BE2C (cell line): ENCODE data around the gene CLOCK.

Source experiments
- DNase-seq: peaks from one replicate; pipeline ENCODE4 v3.0.0-alpha.2; 2020
- H3K27me3 ChIP-seq: fragments of 250-450 bp; sonication (Bioruptor Pico); 2 replicates; pipeline ENCODE4 v1.5.1; 2020; ENCODE audit warnings: mild to moderate bottlenecking
- H3K36me3 ChIP-seq: fragments of 250-450 bp; sonication (Bioruptor Pico); 2 replicates; pipeline ENCODE4 v1.5.1; 2020; ENCODE audit warnings: mild to moderate bottlenecking
- H3K4me1 ChIP-seq: fragments of 250-450 bp; sonication (Bioruptor Pico); 2 replicates; pipeline ENCODE4 v1.5.1; 2020
- H3K4me3 ChIP-seq: 2 replicates; pipeline ENCODE4 v1.5.1; 2011; ENCODE audit warnings: low read depth, low read length
- H3K9me3 ChIP-seq: fragments of 250-450 bp; sonication (Bioruptor Pico); 2 replicates; pipeline ENCODE4 v1.5.1; 2020
- TF ChIP-seq, protein P1 (sequence below): IDR thresholded peaks from 2 replicates; pipeline ENCODE4 v1.5.1; 2012; ENCODE audit warnings: mild to moderate bottlenecking, low read depth, low read length

The CLOCK gene

DNA sequence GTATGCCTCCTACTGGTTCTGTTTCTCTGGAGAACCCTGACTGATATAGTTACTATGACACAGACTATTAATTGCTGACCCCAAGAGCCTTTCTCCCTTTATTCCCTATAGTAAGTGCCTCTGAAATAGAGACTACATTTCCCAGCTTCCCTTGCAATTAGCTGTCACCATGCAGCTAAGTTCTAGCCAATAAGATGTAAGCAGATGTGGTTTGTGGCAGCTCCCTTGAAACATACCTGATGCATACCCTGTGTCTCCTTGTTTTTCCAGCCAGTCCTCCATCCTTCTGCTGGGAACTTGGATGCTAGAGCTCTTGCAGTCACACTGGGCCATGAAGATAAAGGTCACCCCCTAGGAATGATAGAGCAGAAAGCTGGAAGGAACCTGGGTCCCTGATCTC is 160.6 kb downstream of the CLOCK start:
- H3K27me3 ChIP-seq, result no peaks in the 10 kb centered on the region
- TF ChIP-seq, protein P1, sequence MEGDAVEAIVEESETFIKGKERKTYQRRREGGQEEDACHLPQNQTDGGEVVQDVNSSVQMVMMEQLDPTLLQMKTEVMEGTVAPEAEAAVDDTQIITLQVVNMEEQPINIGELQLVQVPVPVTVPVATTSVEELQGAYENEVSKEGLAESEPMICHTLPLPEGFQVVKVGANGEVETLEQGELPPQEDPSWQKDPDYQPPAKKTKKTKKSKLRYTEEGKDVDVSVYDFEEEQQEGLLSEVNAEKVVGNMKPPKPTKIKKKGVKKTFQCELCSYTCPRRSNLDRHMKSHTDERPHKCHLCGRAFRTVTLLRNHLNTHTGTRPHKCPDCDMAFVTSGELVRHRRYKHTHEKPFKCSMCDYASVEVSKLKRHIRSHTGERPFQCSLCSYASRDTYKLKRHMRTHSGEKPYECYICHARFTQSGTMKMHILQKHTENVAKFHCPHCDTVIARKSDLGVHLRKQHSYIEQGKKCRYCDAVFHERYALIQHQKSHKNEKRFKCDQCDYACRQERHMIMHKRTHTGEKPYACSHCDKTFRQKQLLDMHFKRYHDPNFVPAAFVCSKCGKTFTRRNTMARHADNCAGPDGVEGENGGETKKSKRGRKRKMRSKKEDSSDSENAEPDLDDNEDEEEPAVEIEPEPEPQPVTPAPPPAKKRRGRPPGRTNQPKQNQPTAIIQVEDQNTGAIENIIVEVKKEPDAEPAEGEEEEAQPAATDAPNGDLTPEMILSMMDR, result no peak
- H3K36me3 ChIP-seq, result no peaks in the 10 kb centered on the region
- H3K9me3 ChIP-seq, result no peaks in the 10 kb centered on the region
- H3K4me1 ChIP-seq, result peaks cover 4% of the 10 kb centered on the region
- no peak overlapping the region for H3K4me3 ChIP-seq
- no peak for DNase-seq

GRCh38 chr4:55385201-55385649 is 161.5 kb downstream of the CLOCK start:
- Histone ChIP-seq H3K36me3 (no peaks in the 10 kb centered on the region), H3K27me3 (no peaks in the 10 kb centered on the region), H3K9me3 (no peaks in the 10 kb centered on the region), H3K4me3 (no peak overlapping the region), H3K4me1 (peaks cover 4% of the 10 kb centered on the region)
- TF ChIP-seq, protein P1, result no peak
- DNase-seq, result no peak

DNA sequence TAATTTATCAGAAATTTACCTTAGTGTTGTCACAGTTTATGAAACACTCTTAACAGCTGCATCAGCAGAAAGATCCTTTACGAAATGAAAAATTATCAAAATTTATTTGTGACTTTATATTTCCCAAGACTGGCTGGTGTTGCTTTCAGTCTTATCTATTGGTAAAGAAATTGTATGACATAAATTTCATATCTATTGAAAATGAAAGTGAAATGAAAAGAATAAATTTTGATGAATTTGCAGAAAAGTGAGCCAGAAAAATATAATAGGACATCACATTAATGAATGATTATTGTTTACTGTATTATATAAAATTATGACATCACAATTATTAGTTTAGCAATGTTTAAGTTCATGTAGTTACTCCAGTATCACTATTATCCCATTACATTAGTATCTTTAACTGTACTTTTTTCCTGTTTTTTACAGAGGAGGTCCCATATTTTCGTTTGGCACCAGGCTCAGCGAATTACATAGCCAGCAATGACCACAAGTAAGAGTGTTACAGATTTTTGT is 164.2 kb downstream of the CLOCK start:
- no peaks in the 10 kb centered on the region for H3K9me3 ChIP-seq
- H3K27me3 ChIP-seq, result no peaks in the 10 kb centered on the region
- TF ChIP-seq, protein P1, result no peak
- peaks cover 4% of the 10 kb centered on the region for H3K4me1 ChIP-seq
- no peaks in the 10 kb centered on the region for H3K36me3 ChIP-seq
- H3K4me3 ChIP-seq, result no peak overlapping the region
- no peak for DNase-seq

- no peak for DNase-seq
- no peaks in the 10 kb centered on the region for H3K27me3 ChIP-seq
- H3K4me1 ChIP-seq, result peaks cover 4% of the 10 kb centered on the region
- no peak overlapping the region for H3K4me3 ChIP-seq
- no peaks in the 10 kb centered on the region for H3K36me3 ChIP-seq
- TF ChIP-seq, protein P1, result no peak
- H3K9me3 ChIP-seq, result no peaks in the 10 kb centered on the region
Observed at GRCh38 chr4:55381502-55381901, 165.2 kb downstream of the CLOCK start.

GRCh38 chr4:55380576-55380975 is 166.1 kb downstream of the CLOCK start:
- H3K9me3 ChIP-seq, result no peaks in the 10 kb centered on the region
- no peaks in the 10 kb centered on the region for H3K27me3 ChIP-seq
- TF ChIP-seq, protein P1, result no peak
- H3K4me3 ChIP-seq, result no peak overlapping the region
- no peaks in the 10 kb centered on the region for H3K36me3 ChIP-seq
- no peaks in the 10 kb centered on the region for H3K4me1 ChIP-seq
- no peak for DNase-seq

GRCh38 chr4:55378617-55379467 is 167.9 kb downstream of the CLOCK start:
- TF ChIP-seq, protein P1, result no peak
- H3K36me3 ChIP-seq, result no peaks in the 10 kb centered on the region
- H3K9me3 ChIP-seq, result no peaks in the 10 kb centered on the region
- no peaks in the 10 kb centered on the region for H3K27me3 ChIP-seq
- H3K4me1 ChIP-seq, result no peaks in the 10 kb centered on the region
- H3K4me3 ChIP-seq, result no peak overlapping the region
- DNase-seq, result peak; percentile 12
